HAP-1 (cell line): Measurements from ENCODE around the gene APPBP2.
"Not testable (repeated sequence)": the region's sequence is repeated elsewhere in the genome, so short reads cannot be mapped to it uniquely, and the experiment has no call there.

Experiments
- DNase-seq, 2 experiments: peaks; one replicate each; pipeline ENCODE4 v3.0.0-alpha.2; 2016 to 2020; ENCODE audit warnings: low spot score in 2 of 2
- H3K27me3 ChIP-seq: fragments of 250-450 bp; sonication (Bioruptor Pico); 2 replicates; pipeline ENCODE4 v1.5.1; 2020; ENCODE audit warnings: low read depth, mild to moderate bottlenecking, moderate library complexity
- H3K36me3 ChIP-seq: fragments of 250-450 bp; sonication (Bioruptor Pico); replicated peaks from 2 replicates; pipeline ENCODE4 v1.5.1; 2020; ENCODE audit warnings: mild to moderate bottlenecking
- H3K4me1 ChIP-seq: fragments of 250-450 bp; sonication (Bioruptor Pico); 2 replicates; pipeline ENCODE4 v1.5.1; 2020; ENCODE audit warnings: mild to moderate bottlenecking
- H3K4me3 ChIP-seq: fragments of 250-450 bp; sonication (Bioruptor Pico); 2 replicates; pipeline ENCODE4 v1.5.1; 2020; ENCODE audit warnings: mild to moderate bottlenecking, moderate library complexity
- H3K9me3 ChIP-seq: fragments of 250-450 bp; sonication (Bioruptor Pico); 2 replicates; pipeline ENCODE4 v1.5.1; 2020; ENCODE audit warnings: mild to moderate bottlenecking, moderate library complexity
- in situ Hi-C: fragments of 300-500 bp; cut with MboI; formaldehyde crosslinking; loops from 3 replicates; pipeline ENCODE4 v1.14.3; 2020; ENCODE audit warnings: low sequenced_read_pairs, inconsistent platforms, mixed read lengths

APPBP2 gene

GRCh38 chr17:60525685-60526514, at the start of gene APPBP2:
Gene APPBP2 (minus strand): TSS chr17:60526242. CDS start chr17:60525931, 311 bp downstream.
- Histone ChIP-seq H3K27me3 (no peaks in the 10 kb centered on the region), H3K36me3 (no peaks in the 10 kb centered on the region), H3K9me3 (no peaks in the 10 kb centered on the region), H3K4me3 (peak within 1 kb of the TSS; percentile 97), H3K4me1 (0 out of 2 replicates have a peak, but pooled peaks cover 3% of the 10 kb centered on the region)
- in situ Hi-C loops = no loop called here
- peak; percentile 84 to 90 for DNase-seq

DNA sequence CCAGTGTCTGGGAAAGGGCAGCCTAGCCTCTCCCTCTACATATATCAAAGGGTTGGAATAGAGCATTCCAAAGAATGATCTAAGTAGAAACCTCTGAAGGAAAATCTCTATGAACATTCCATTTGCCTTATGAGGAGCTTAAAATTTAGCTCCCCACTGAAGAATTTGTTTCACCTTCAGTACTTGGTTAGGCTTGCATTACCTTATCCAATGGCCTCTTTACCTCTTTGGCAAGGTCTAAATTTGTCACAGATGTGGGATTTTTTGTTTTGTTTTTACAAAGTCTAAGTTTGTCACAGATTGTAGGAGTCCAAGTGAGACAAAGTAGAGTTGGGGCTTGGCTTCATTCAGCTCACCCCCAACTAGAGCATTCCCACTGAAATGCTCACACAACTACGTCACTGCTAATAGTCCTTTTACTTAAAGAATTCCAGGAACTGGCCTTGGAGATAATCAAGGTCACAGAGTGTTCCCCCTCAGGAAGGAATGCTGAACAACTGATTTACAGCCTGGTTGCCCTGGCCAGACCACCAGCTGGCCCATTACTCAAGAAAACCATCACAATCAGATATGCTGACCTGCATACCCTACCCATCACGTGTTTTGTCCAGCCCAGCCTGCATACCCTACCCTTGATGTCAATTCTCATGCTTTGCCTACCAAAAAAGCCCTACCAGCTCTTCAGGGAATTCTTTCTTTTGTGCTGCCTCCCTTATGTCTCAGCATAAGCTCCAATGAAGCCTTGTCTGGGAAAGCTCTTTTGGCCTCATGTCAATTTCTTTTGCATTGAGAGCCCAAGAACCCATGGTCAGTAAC, 47.4 kb upstream of the APPBP2 start:
- DNase-seq = no peak
- H3K27me3 ChIP-seq = no peaks in the 10 kb centered on the region
- in situ Hi-C loops = no loop called here
- no peak overlapping the region for H3K4me3 ChIP-seq
- H3K36me3 ChIP-seq = no peaks in the 10 kb centered on the region
- H3K4me1 ChIP-seq = no peaks in the 10 kb centered on the region
- H3K9me3 ChIP-seq = no peaks in the 10 kb centered on the region

GRCh38 chr17:60565233-60565632, 39.2 kb upstream of the APPBP2 start:
- no peak overlapping the region for H3K4me3 ChIP-seq
- no peaks in the 10 kb centered on the region for H3K9me3 ChIP-seq
- H3K36me3 ChIP-seq = no peaks in the 10 kb centered on the region
- in situ Hi-C loops = no loop called here
- no peaks in the 10 kb centered on the region for H3K27me3 ChIP-seq
- no peaks in the 10 kb centered on the region for H3K4me1 ChIP-seq
- DNase-seq = no peak

DNA sequence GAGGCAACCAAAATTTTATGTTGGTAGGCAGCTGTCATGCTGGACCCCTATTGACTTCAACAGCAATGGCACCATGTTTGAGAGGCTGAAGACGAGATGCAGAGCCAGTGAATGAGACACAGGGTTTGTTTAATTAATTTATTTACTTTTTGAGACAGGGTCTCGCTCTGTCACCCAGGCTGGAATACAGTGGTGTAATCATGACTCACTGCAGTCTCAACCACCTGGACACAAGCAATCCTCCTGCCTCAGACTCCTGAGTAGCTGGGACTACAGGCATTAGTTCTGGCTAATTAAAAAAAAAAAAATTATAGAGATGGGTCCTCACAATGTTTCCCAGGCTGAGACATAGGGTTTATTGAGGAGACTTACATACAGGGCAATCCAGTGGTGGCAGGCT, 37.7 kb upstream of the APPBP2 start:
- no peaks in the 10 kb centered on the region for H3K4me1 ChIP-seq
- no peaks in the 10 kb centered on the region for H3K9me3 ChIP-seq
- H3K36me3 ChIP-seq = no peaks in the 10 kb centered on the region
- H3K27me3 ChIP-seq = no peaks in the 10 kb centered on the region
- no peak for DNase-seq
- in situ Hi-C loops = no loop called here
- H3K4me3 ChIP-seq = no peak overlapping the region

- in situ Hi-C loops = no loop called here
- no peak for DNase-seq
Measured at GRCh38 chr17:60562421-60562820, 36.4 kb upstream of the APPBP2 start.

GRCh38 chr17:60560860-60561257, 34.8 kb upstream of the APPBP2 start:
- no peak for DNase-seq
- H3K4me3 ChIP-seq = no peak overlapping the region
- in situ Hi-C loops = no loop called here

More at GRCh38 chr17:60562421-60562820, 36.4 kb upstream of the APPBP2 start:
- Histone ChIP-seq H3K9me3 (peaks cover 5% of the 10 kb centered on the region; the same call in 1 of the 2 replicates), H3K36me3 (no peaks in the 10 kb centered on the region), H3K4me3 (no peak overlapping the region), H3K4me1 (no peaks in the 10 kb centered on the region), H3K27me3 (no peaks in the 10 kb centered on the region)

GRCh38 chr17:60559995-60560859, 34.2 kb upstream of the APPBP2 start:
- in situ Hi-C loops = no loop called here
- H3K4me3 ChIP-seq = no peak overlapping the region
- no peaks in the 10 kb centered on the region for H3K4me1 ChIP-seq
- no peaks in the 10 kb centered on the region for H3K36me3 ChIP-seq
- H3K9me3 ChIP-seq = peaks cover 9% of the 10 kb centered on the region; the same call in 1 of the 2 replicates
- no peak for DNase-seq
- H3K27me3 ChIP-seq = no peaks in the 10 kb centered on the region

More at GRCh38 chr17:60560860-60561257, 34.8 kb upstream of the APPBP2 start:
- Histone ChIP-seq H3K4me1 (no peaks in the 10 kb centered on the region), H3K36me3 (no peaks in the 10 kb centered on the region), H3K9me3 (peaks cover 9% of the 10 kb centered on the region; the same call in 1 of the 2 replicates), H3K27me3 (no peaks in the 10 kb centered on the region)

DNA sequence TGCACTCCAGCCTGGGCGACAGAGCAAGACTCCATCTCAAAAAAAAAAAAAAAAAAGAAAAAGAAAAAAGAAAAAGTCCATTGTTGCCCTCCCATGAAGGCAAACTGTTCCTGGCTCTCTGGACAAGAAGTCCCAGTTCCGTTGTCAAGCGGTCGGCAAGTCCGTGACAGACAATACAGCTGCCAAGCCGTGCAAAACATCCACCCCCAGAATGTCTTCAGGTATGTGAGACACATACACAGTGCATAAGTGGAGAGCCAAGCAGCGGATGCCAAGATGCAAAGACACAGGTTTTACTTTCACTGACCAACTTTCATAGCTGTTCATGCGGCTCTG, 33.6 kb upstream of the APPBP2 start:
- Histone ChIP-seq H3K36me3 (no peaks in the 10 kb centered on the region), H3K9me3 (peaks cover 9% of the 10 kb centered on the region; the same call in 1 of the 2 replicates), H3K27me3 (no peaks in the 10 kb centered on the region), H3K4me3 (no peak overlapping the region), H3K4me1 (no peaks in the 10 kb centered on the region)
- in situ Hi-C loops = no loop called here
- no peak for DNase-seq

- DNase-seq = no peak
- in situ Hi-C loops = no loop called here
- Histone ChIP-seq H3K4me1 (no peaks in the 10 kb centered on the region), H3K36me3 (no peaks in the 10 kb centered on the region), H3K4me3 (no peak overlapping the region), H3K9me3 (peaks cover 9% of the 10 kb centered on the region; the same call in 1 of the 2 replicates), H3K27me3 (no peaks in the 10 kb centered on the region)
Measured at GRCh38 chr17:60557805-60558204, 31.8 kb upstream of the APPBP2 start.

DNA sequence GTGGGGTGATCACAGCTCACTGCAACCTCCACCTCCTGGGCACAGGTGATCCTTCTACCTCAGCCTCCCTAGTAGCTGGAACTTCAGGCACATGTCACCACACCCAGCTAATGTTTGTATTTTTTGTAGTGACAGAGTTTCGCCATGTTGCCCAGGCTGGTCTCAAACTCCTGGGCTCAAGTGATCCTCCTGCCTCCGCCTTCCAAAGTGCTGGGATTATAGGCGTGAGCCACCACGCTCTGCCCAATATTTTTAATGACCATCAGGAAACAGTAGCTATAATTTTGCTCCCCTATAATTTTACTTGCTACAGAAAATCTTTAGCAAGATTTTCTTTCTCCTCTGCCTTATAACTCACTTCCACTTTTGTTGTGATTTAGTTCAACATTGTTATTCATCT, 29.7 kb upstream of the APPBP2 start:
- Histone ChIP-seq H3K9me3 (peaks cover 9% of the 10 kb centered on the region; the same call in 1 of the 2 replicates), H3K4me3 (no peak overlapping the region), H3K27me3 (no peaks in the 10 kb centered on the region), H3K36me3 (no peaks in the 10 kb centered on the region), H3K4me1 (no peaks in the 10 kb centered on the region)
- DNase-seq = no peak
- in situ Hi-C loops = no loop called here

GRCh38 chr17:60554377-60554788, 28.3 kb upstream of the APPBP2 start:
- Histone ChIP-seq H3K4me3 (no peak overlapping the region), H3K36me3 (no peaks in the 10 kb centered on the region), H3K27me3 (no peaks in the 10 kb centered on the region), H3K9me3 (peaks cover 9% of the 10 kb centered on the region; the same call in 1 of the 2 replicates), H3K4me1 (no peaks in the 10 kb centered on the region)
- in situ Hi-C loops = no loop called here
- DNase-seq = no peak

DNA sequence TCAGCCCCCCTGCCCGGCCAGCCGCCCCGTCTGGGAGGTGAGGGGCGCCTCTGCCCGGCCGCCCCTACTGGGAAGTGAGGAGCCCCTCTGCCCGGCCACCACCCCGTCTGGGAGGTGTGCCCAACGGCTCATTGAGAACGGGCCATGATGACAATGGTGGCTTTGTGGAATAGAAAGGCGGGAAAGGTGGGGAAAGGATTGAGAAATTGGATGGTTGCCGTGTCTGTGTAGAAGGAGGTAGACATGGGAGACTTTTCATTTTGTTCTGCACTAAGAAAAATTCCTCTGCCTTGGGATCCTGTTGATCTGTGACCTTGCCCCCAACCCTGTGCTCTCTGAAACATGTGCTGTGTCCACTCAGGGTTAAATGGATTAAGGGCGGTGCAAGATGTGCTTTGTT, 26.2 kb upstream of the APPBP2 start:
- H3K9me3 ChIP-seq, H3K4me3 ChIP-seq, H3K4me1 ChIP-seq, H3K36me3 ChIP-seq, in situ Hi-C loops, DNase-seq, H3K27me3 ChIP-seq: not testable (repeated sequence)

DNA sequence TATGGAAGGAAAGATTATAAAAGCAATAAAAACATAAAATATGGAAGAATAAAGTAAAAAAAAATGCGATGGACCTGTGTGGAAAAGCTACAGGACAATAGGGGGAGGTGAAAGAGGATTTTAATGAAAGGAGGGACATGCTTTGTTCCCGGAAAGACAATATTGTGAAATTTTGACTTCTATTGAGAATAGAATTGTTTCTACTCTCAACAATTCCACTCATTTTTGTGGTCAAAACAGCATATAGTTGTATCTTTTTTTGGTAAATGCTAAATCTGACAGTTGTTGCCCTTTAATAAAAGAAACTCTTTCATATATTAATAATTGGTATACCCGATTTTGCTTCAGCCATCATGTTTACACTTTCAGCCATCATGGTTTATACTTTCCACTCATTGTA, 22.9 kb upstream of the APPBP2 start:
- no peaks in the 10 kb centered on the region for H3K4me1 ChIP-seq
- H3K36me3 ChIP-seq = no peaks in the 10 kb centered on the region
- no peak for DNase-seq
- H3K27me3 ChIP-seq = no peaks in the 10 kb centered on the region
- H3K9me3 ChIP-seq = no peaks in the 10 kb centered on the region
- in situ Hi-C loops = no loop called here
- H3K4me3 ChIP-seq = no peak overlapping the region
